ENCODE data around the gene GPR27.

- TF ChIP-seq CTCF (conservative IDR thresholded peaks at IDR 0.05; ENCODE audit: low read length) (no peak), EZH2phosphoT487 (IDR thresholded peaks at IDR 0.05; ENCODE audit: borderline replicate concordance) (no peak)
These were observed 18.2 kb downstream of the GPR27 start for GRCh38 chr3:71771884-71772283.
